Measurements from ENCODE around the gene AGL.

GRCh38 chr1:99956755-99957154 is 106.6 kb downstream of the AGL start:
- TF ChIP-seq EZH2 (optimal IDR thresholded peaks at IDR 0.05; ENCODE audit: low read depth, low read length) (no peak), CTCF (IDR thresholded peaks at IDR 0.05; ENCODE audit: low read length) (no peak)
